Measurements from ENCODE around the gene SMAD3.

SMAD3 gene

GRCh38 chr15:67097930-67098740, 32.7 kb downstream of the SMAD3 start:
- DNase-seq = peak; percentile 86

GRCh38 chr15:67098768-67099282, 33.4 kb downstream of the SMAD3 start:
- no peak for DNase-seq

GRCh38 chr15:67100124-67100791, 34.9 kb downstream of the SMAD3 start:
- DNase-seq = no peak

GRCh38 chr15:67100801-67101581, 35.6 kb downstream of the SMAD3 start:
- DNase-seq = no peak

GRCh38 chr15:67101911-67102598, 36.7 kb downstream of the SMAD3 start:
- DNase-seq = no peak

GRCh38 chr15:67102599-67102929, 37.2 kb downstream of the SMAD3 start:
- no peak for DNase-seq

- DNase-seq = no peak
These were observed 37.6 kb downstream of the SMAD3 start for GRCh38 chr15:67103021-67103420.

- no peak for DNase-seq
These were observed 38.0 kb downstream of the SMAD3 start for GRCh38 chr15:67103432-67103831.

- DNase-seq = no peak
These were observed 38.5 kb downstream of the SMAD3 start for GRCh38 chr15:67103869-67104268.

GRCh38 chr15:67104510-67104909, 39.1 kb downstream of the SMAD3 start:
- DNase-seq = no peak

GRCh38 chr15:67105065-67105951, 39.9 kb downstream of the SMAD3 start:
- no peak for DNase-seq

GRCh38 chr15:67105991-67106763, 40.8 kb downstream of the SMAD3 start:
- no peak for DNase-seq

- no peak for DNase-seq
These were observed 41.3 kb downstream of the SMAD3 start for GRCh38 chr15:67106764-67107013.

- DNase-seq = no peak
These were observed 41.8 kb downstream of the SMAD3 start for GRCh38 chr15:67107014-67107812.

GRCh38 chr15:67108122-67108961, 42.9 kb downstream of the SMAD3 start:
- no peak for DNase-seq

GRCh38 chr15:67109141-67110034, 44.0 kb downstream of the SMAD3 start:
- DNase-seq = peak; percentile 72

GRCh38 chr15:67110361-67110781, 45.0 kb downstream of the SMAD3 start:
- DNase-seq = no peak

Data from femur (tissue), 1 donor.